VCaP (cell line): ENCODE measurements around the gene TAPT1.

ENCODE experiments used
- H3K27ac ChIP-seq: fragments of 450-650 bp; 2 replicates; pipeline ENCODE4 v1.5.1; 2017
- CTCF ChIP-seq: fragments of 450-650 bp; conservative IDR thresholded peaks from 2 replicates; pipeline ENCODE4 v1.5.1; 2017; ENCODE audit warnings: mild to moderate bottlenecking, moderate library complexity

The TAPT1 gene

GRCh38 chr4:16187455-16187854, 38.8 kb downstream of the TAPT1 start:
- no peak for TF ChIP-seq CTCF
- H3K27ac ChIP-seq, result no peak overlapping the region

- TF ChIP-seq CTCF, result no peak
- H3K27ac ChIP-seq, result no peak overlapping the region
Measured at GRCh38 chr4:16186986-16187385, 39.3 kb downstream of the TAPT1 start.

GRCh38 chr4:16183604-16184003, 42.7 kb downstream of the TAPT1 start:
- no peak overlapping the region for H3K27ac ChIP-seq
- TF ChIP-seq CTCF, result no peak

- no peak overlapping the region for H3K27ac ChIP-seq
- no peak for TF ChIP-seq CTCF
Measured at GRCh38 chr4:16176621-16177020, 49.6 kb downstream of the TAPT1 start.

GRCh38 chr4:16171831-16172230, 54.4 kb downstream of the TAPT1 start:
- H3K27ac ChIP-seq, result no peak overlapping the region
- no peak for TF ChIP-seq CTCF

GRCh38 chr4:16169490-16169889, 56.8 kb downstream of the TAPT1 start:
- H3K27ac ChIP-seq, result no peak overlapping the region
- no peak for TF ChIP-seq CTCF

GRCh38 chr4:16168710-16169388, 57.4 kb downstream of the TAPT1 start:
- no peak overlapping the region for H3K27ac ChIP-seq
- TF ChIP-seq CTCF, result no peak
